ENCODE measurements around the gene ITPKB. TPM values are rescaled to one million over a fixed set of nuclear protein-coding genes. Genes with fewer than 3 reads are reported as not detected.

ITPKB gene
- polyA plus RNA-seq, 2 donors, result 6.5 to 8.1 TPM

GRCh38 chr1:226692051-226692792 lies 46.9 kb downstream of the ITPKB start:
- WGBS, 2 donors, result 77 to 81% methylated on average over 4 of the region's 4 CpGs
- H3K9me3 ChIP-seq (ENCODE audit: control insufficient read depth in 2 of 2, insufficient read depth in 1 of 2, low read depth in 1 of 2, low read length in 1 of 2), result no peaks in the 10 kb centered on the region
- H3K36me3 ChIP-seq (ENCODE audit: control insufficient read depth in 2 of 2, insufficient read depth in 2 of 2, low read length in 1 of 2), result no peaks in the 10 kb centered on the region
- no peaks in the 10 kb centered on the region for H3K27me3 ChIP-seq (ENCODE audit: control insufficient read depth in 1 of 2, insufficient read depth in 2 of 2, low read length in 2 of 2)
- H3K4me1 ChIP-seq (ENCODE audit: control insufficient read depth in 2 of 2, insufficient read depth in 2 of 2, low read length in 1 of 2), result peaks cover 10 to 23% of the 10 kb centered on the region in 2 donors
- no peak overlapping the region for H3K4me3 ChIP-seq (ENCODE audit: low read depth in 1 of 2, low read length in 2 of 2)
- H3K27ac ChIP-seq (ENCODE audit: low read depth in 2 of 2, low read length in 1 of 2), result peak overlapping the region; percentile 4 to 35

- no peaks in the 10 kb centered on the region for H3K27me3 ChIP-seq (ENCODE audit: control insufficient read depth in 1 of 2, insufficient read depth in 2 of 2, low read length in 2 of 2)
- H3K9me3 ChIP-seq (ENCODE audit: control insufficient read depth in 2 of 2, insufficient read depth in 1 of 2, low read depth in 1 of 2, low read length in 1 of 2), result no peaks in the 10 kb centered on the region
- no peaks in the 10 kb centered on the region for H3K36me3 ChIP-seq (ENCODE audit: control insufficient read depth in 2 of 2, insufficient read depth in 2 of 2, low read length in 1 of 2)
- H3K4me3 ChIP-seq (ENCODE audit: low read depth in 1 of 2, low read length in 2 of 2), result no peak overlapping the region
- WGBS, 2 donors, result 37 to 41% methylated on average over 4 of the region's 4 CpGs
- H3K27ac ChIP-seq (ENCODE audit: low read depth in 2 of 2, low read length in 1 of 2), result peak overlapping the region; percentile 48 to 52
- H3K4me1 ChIP-seq (ENCODE audit: control insufficient read depth in 2 of 2, insufficient read depth in 2 of 2, low read length in 1 of 2), result peaks cover 7 to 19% of the 10 kb centered on the region in 2 donors
These were observed 47.8 kb downstream of the ITPKB start for GRCh38 chr1:226691247-226691646.

GRCh38 chr1:226690460-226690982 lies 48.6 kb downstream of the ITPKB start:
- Histone ChIP-seq H3K4me3 (ENCODE audit: low read depth in 1 of 2, low read length in 2 of 2) (no peak overlapping the region), H3K4me1 (ENCODE audit: control insufficient read depth in 2 of 2, insufficient read depth in 2 of 2, low read length in 1 of 2) (peaks cover 4 to 15% of the 10 kb centered on the region in 2 donors), H3K27me3 (ENCODE audit: control insufficient read depth in 1 of 2, insufficient read depth in 2 of 2, low read length in 2 of 2) (no peaks in the 10 kb centered on the region), H3K9me3 (ENCODE audit: control insufficient read depth in 2 of 2, insufficient read depth in 1 of 2, low read depth in 1 of 2, low read length in 1 of 2) (no peaks in the 10 kb centered on the region), H3K27ac (ENCODE audit: low read depth in 2 of 2, low read length in 1 of 2) (peak overlapping the region; percentile 55 to 69), H3K36me3 (ENCODE audit: control insufficient read depth in 2 of 2, insufficient read depth in 2 of 2, low read length in 1 of 2) (no peaks in the 10 kb centered on the region)
- 22 to 39% methylated on average over 8 of the region's 8 CpGs for WGBS, 2 donors

- peaks cover 3 to 21% of the 10 kb centered on the region in 2 donors for H3K4me1 ChIP-seq (ENCODE audit: control insufficient read depth in 2 of 2, insufficient read depth in 2 of 2, low read length in 1 of 2)
- H3K27ac ChIP-seq (ENCODE audit: low read depth in 2 of 2, low read length in 1 of 2), result peak overlapping the region; percentile 3 to 36
- no peaks in the 10 kb centered on the region for H3K9me3 ChIP-seq (ENCODE audit: control insufficient read depth in 2 of 2, insufficient read depth in 1 of 2, low read depth in 1 of 2, low read length in 1 of 2)
- no peak overlapping the region for H3K4me3 ChIP-seq (ENCODE audit: low read depth in 1 of 2, low read length in 2 of 2)
- no peaks in the 10 kb centered on the region for H3K27me3 ChIP-seq (ENCODE audit: control insufficient read depth in 1 of 2, insufficient read depth in 2 of 2, low read length in 2 of 2)
- WGBS, 2 donors, result 62 to 66% methylated on average over 4 of the region's 4 CpGs
- no peaks in the 10 kb centered on the region for H3K36me3 ChIP-seq (ENCODE audit: control insufficient read depth in 2 of 2, insufficient read depth in 2 of 2, low read length in 1 of 2)
These were observed 50.3 kb downstream of the ITPKB start for GRCh38 chr1:226688808-226689207.

- H3K4me1 ChIP-seq (ENCODE audit: control insufficient read depth in 2 of 2, insufficient read depth in 2 of 2, low read length in 1 of 2), result peaks cover 3 to 21% of the 10 kb centered on the region in 2 donors
- no peaks in the 10 kb centered on the region for H3K27me3 ChIP-seq (ENCODE audit: control insufficient read depth in 1 of 2, insufficient read depth in 2 of 2, low read length in 2 of 2)
- H3K4me3 ChIP-seq (ENCODE audit: low read depth in 1 of 2, low read length in 2 of 2), result no peak overlapping the region
- H3K27ac ChIP-seq (ENCODE audit: low read depth in 2 of 2, low read length in 1 of 2), result peak overlapping the region in 1 of 2 donors; percentile 36
- WGBS, 2 donors, result 60 to 63% methylated on average over 6 of the region's 6 CpGs
- H3K9me3 ChIP-seq (ENCODE audit: control insufficient read depth in 2 of 2, insufficient read depth in 1 of 2, low read depth in 1 of 2, low read length in 1 of 2), result no peaks in the 10 kb centered on the region
- H3K36me3 ChIP-seq (ENCODE audit: control insufficient read depth in 2 of 2, insufficient read depth in 2 of 2, low read length in 1 of 2), result no peaks in the 10 kb centered on the region
These were observed 50.9 kb downstream of the ITPKB start for GRCh38 chr1:226688056-226688748.

- Histone ChIP-seq H3K27me3 (ENCODE audit: control insufficient read depth in 1 of 2, insufficient read depth in 2 of 2, low read length in 2 of 2) (no peaks in the 10 kb centered on the region), H3K9me3 (ENCODE audit: control insufficient read depth in 2 of 2, insufficient read depth in 1 of 2, low read depth in 1 of 2, low read length in 1 of 2) (no peaks in the 10 kb centered on the region), H3K4me1 (ENCODE audit: control insufficient read depth in 2 of 2, insufficient read depth in 2 of 2, low read length in 1 of 2) (peaks cover 3 to 21% of the 10 kb centered on the region in 2 donors), H3K4me3 (ENCODE audit: low read depth in 1 of 2, low read length in 2 of 2) (no peak overlapping the region), H3K36me3 (ENCODE audit: control insufficient read depth in 2 of 2, insufficient read depth in 2 of 2, low read length in 1 of 2) (no peaks in the 10 kb centered on the region), H3K27ac (ENCODE audit: low read depth in 2 of 2, low read length in 1 of 2) (peak overlapping the region in 1 of 2 donors; percentile 24)
- WGBS, 2 donors, result 89 to 92% methylated on average over 2 of the region's 2 CpGs
These were observed 51.7 kb downstream of the ITPKB start for GRCh38 chr1:226687426-226687825.

GRCh38 chr1:226686440-226687425 lies 52.3 kb downstream of the ITPKB start:
- H3K36me3 ChIP-seq (ENCODE audit: control insufficient read depth in 2 of 2, insufficient read depth in 2 of 2, low read length in 1 of 2), result no peaks in the 10 kb centered on the region
- H3K9me3 ChIP-seq (ENCODE audit: control insufficient read depth in 2 of 2, insufficient read depth in 1 of 2, low read depth in 1 of 2, low read length in 1 of 2), result no peaks in the 10 kb centered on the region
- 67 to 76% methylated on average over 12 of the region's 12 CpGs for WGBS, 2 donors
- peak overlapping the region in 1 of 2 donors; percentile 24 for H3K27ac ChIP-seq (ENCODE audit: low read depth in 2 of 2, low read length in 1 of 2)
- H3K4me3 ChIP-seq (ENCODE audit: low read depth in 1 of 2, low read length in 2 of 2), result no peak overlapping the region
- H3K4me1 ChIP-seq (ENCODE audit: control insufficient read depth in 2 of 2, insufficient read depth in 2 of 2, low read length in 1 of 2), result peaks cover 3 to 21% of the 10 kb centered on the region in 2 donors
- H3K27me3 ChIP-seq (ENCODE audit: control insufficient read depth in 1 of 2, insufficient read depth in 2 of 2, low read length in 2 of 2), result no peaks in the 10 kb centered on the region

- no peaks in the 10 kb centered on the region for H3K9me3 ChIP-seq (ENCODE audit: control insufficient read depth in 2 of 2, insufficient read depth in 1 of 2, low read depth in 1 of 2, low read length in 1 of 2)
- H3K27ac ChIP-seq (ENCODE audit: low read depth in 2 of 2, low read length in 1 of 2), result peak overlapping the region in 1 of 2 donors; percentile 59
- H3K27me3 ChIP-seq (ENCODE audit: control insufficient read depth in 1 of 2, insufficient read depth in 2 of 2, low read length in 2 of 2), result no peaks in the 10 kb centered on the region
- H3K4me3 ChIP-seq (ENCODE audit: low read depth in 1 of 2, low read length in 2 of 2), result no peak overlapping the region
- H3K36me3 ChIP-seq (ENCODE audit: control insufficient read depth in 2 of 2, insufficient read depth in 2 of 2, low read length in 1 of 2), result no peaks in the 10 kb centered on the region
- 85 to 87% methylated on average over 11 of the region's 11 CpGs for WGBS, 2 donors
- peaks cover 3 to 17% of the 10 kb centered on the region in 2 donors for H3K4me1 ChIP-seq (ENCODE audit: control insufficient read depth in 2 of 2, insufficient read depth in 2 of 2, low read length in 1 of 2)
These were observed 53.8 kb downstream of the ITPKB start for GRCh38 chr1:226685196-226685820.

Data from esophagus (tissue), 2 donors.